SK-N-SH (cell line): Measurements from ENCODE around the gene SLC35F4. TPM values are rescaled to one million over a fixed set of nuclear protein-coding genes. Genes with fewer than 3 reads are reported as not detected.

Experiments used
- CTCF ChIA-PET: fragments of 300-600, 350-600 bp; formaldehyde crosslinking; extraction: SDS; loops from one replicate; lab custom pipeline; 2021; lab: Yijun Ruan, JAX
- POLR2A ChIA-PET: fragments of 350-600 bp; sonication (Branson Sonifier 250); formaldehyde crosslinking; extraction: SDS; loops from one replicate; lab custom pipeline; 2020; ENCODE audit warnings: antibody characterized with exemption, inconsistent platforms; lab: Yijun Ruan, JAX
- DNase-seq: peaks from one replicate; pipeline ENCODE4 v3.0.0; 2012
- H2AFZ ChIP-seq: fragments of 200-600 bp; sonication (generic); 2 replicates; pipeline ENCODE4 v1.8.1; 2016; ENCODE audit warnings: antibody characterized with exemption, mild to moderate bottlenecking, low read depth
- H3F3A ChIP-seq: fragments of 200-600 bp; sonication (generic); replicated peaks from 2 replicates; pipeline ENCODE3; 2016; ENCODE audit warnings: antibody characterized with exemption, mild to moderate bottlenecking; ENCODE audit not compliant: insufficient read depth
- H3K27ac ChIP-seq, 2 experiments: fragments of 200-500 bp in 1 of 2; fragments of 200-600 bp in 1 of 2; sonication (Bioruptor generic) in 1 of 2; sonication (generic), shearing (Covaris generic) in 1 of 2; 2 replicates each; pipeline versions ENCODE4 v1.5.1 to v1.6.1; 2014 to 2016; ENCODE audit warnings: low read depth in 2 of 2, inconsistent platforms in 1 of 2, low read length in 1 of 2, mild to moderate bottlenecking in 1 of 2, mixed read lengths in 1 of 2
- H3K27me3 ChIP-seq: fragments of 200-600 bp; sonication (generic), shearing (Covaris generic); 2 replicates; pipeline ENCODE4 v1.6.1; 2016; ENCODE audit warnings: mixed run types; ENCODE audit not compliant: insufficient read depth
- H3K36me3 ChIP-seq, 2 experiments: fragments of 200-500 bp in 1 of 2; fragments of 200-600 bp in 1 of 2; sonication (Bioruptor generic) in 1 of 2; sonication (generic) in 1 of 2; replicated peaks in 1 of 2; 2 replicates each; pipeline versions ENCODE3 to v1.5.1; 2014 to 2016; ENCODE audit warnings: low read length in 1 of 2, mild to moderate bottlenecking in 1 of 2; ENCODE audit not compliant: insufficient read depth in 2 of 2, control insufficient read depth in 1 of 2
- H3K4me1 ChIP-seq, 2 experiments: fragments of 200-500 bp in 1 of 2; fragments of 200-600 bp in 1 of 2; sonication (Bioruptor generic) in 1 of 2; sonication (generic), shearing (Covaris generic) in 1 of 2; 2 replicates each; pipeline versions ENCODE4 v1.5.1 to v1.6.1; 2014 to 2016; ENCODE audit warnings: low read depth in 1 of 2, low read length in 1 of 2, mixed run types in 1 of 2; ENCODE audit not compliant: insufficient read depth in 2 of 2, control insufficient read depth in 1 of 2
- H3K4me2 ChIP-seq: fragments of 200-600 bp; sonication (generic), shearing (Covaris generic); 2 replicates; pipeline ENCODE4 v1.6.1; 2017; ENCODE audit warnings: mixed run types
- H3K4me3 ChIP-seq, 2 experiments: fragments of 200-500 bp in 1 of 2; fragments of 200-600 bp in 1 of 2; sonication (Bioruptor generic) in 1 of 2; sonication (generic), shearing (Covaris generic) in 1 of 2; 2 replicates each; pipeline versions ENCODE4 v1.5.1 to v1.8.1; 2014 to 2016; ENCODE audit warnings: low read depth in 2 of 2, inconsistent platforms in 1 of 2, low read length in 1 of 2, mild to moderate bottlenecking in 1 of 2, mixed read lengths in 1 of 2, moderate library complexity in 1 of 2
- H3K79me2 ChIP-seq: fragments of 200-600 bp; sonication (generic); 2 replicates; pipeline ENCODE4 v1.8.1; 2017; ENCODE audit warnings: mild to moderate bottlenecking; ENCODE audit not compliant: insufficient read depth
- H3K9ac ChIP-seq: fragments of 200-600 bp; sonication (generic); 2 replicates; pipeline ENCODE4 v1.6.1; 2017; ENCODE audit warnings: mixed run types
- H3K9me2 ChIP-seq: fragments of 200-600 bp; sonication (generic); 2 replicates; pipeline ENCODE4 v1.6.1; 2017; ENCODE audit warnings: mixed run types
- H3K9me3 ChIP-seq: fragments of 200-600 bp; sonication (generic); 2 replicates; pipeline ENCODE4 v1.6.1; 2017; ENCODE audit warnings: mixed run types, mild to moderate bottlenecking, moderate library complexity
- H4K20me1 ChIP-seq: fragments of 200-600 bp; sonication (generic); 2 replicates; pipeline ENCODE4 v1.6.1; 2017; ENCODE audit warnings: mild to moderate bottlenecking, mixed run types; ENCODE audit not compliant: insufficient read depth
- EP300 ChIP-seq, 2 experiments: IDR thresholded peaks; 2 replicates each; pipeline versions ENCODE4 v1.4.0 to v1.6.1; 2012; ENCODE audit warnings: borderline replicate concordance in 1 of 2, low read depth in 1 of 2, low read length in 1 of 2
- EZH2phosphoT487 ChIP-seq: fragments of 200-600 bp; sonication (generic); IDR thresholded peaks from 2 replicates; pipeline ENCODE4 v1.6.1; 2017; ENCODE audit warnings: low read depth, mixed run types, mild to moderate bottlenecking, antibody characterized with exemption, moderate library complexity, borderline replicate concordance
- FOSL2 ChIP-seq: IDR thresholded peaks from 2 replicates; pipeline ENCODE4 v1.4.0; 2012; ENCODE audit warnings: low read depth, mild to moderate bottlenecking, moderate library complexity, borderline replicate concordance
- FOXM1 ChIP-seq: IDR thresholded peaks from 2 replicates; pipeline ENCODE4 v1.4.0; 2012; ENCODE audit warnings: low read depth, mild to moderate bottlenecking
- GABPA ChIP-seq: IDR thresholded peaks from 2 replicates; pipeline ENCODE4 v1.4.0; 2012; ENCODE audit warnings: low read depth, mild to moderate bottlenecking
- JUND ChIP-seq: IDR thresholded peaks from 2 replicates; pipeline ENCODE4 v1.4.0; 2012
- NFIC ChIP-seq: IDR thresholded peaks from 2 replicates; pipeline ENCODE4 v1.4.0; 2012; ENCODE audit warnings: borderline replicate concordance
- NRF1 ChIP-seq: IDR thresholded peaks from 2 replicates; pipeline ENCODE4 v1.6.1; 2012; ENCODE audit warnings: low read depth, mild to moderate bottlenecking, low read length
- RAD21 ChIP-seq: IDR thresholded peaks from 2 replicates; pipeline ENCODE4 v1.6.1; 2012; ENCODE audit warnings: mild to moderate bottlenecking, low read length
- RFX5 ChIP-seq: IDR thresholded peaks from 2 replicates; pipeline ENCODE4 v1.6.1; 2012; ENCODE audit warnings: mild to moderate bottlenecking, improper control_type of control experiment, low read length
- TAF1 ChIP-seq: IDR thresholded peaks from 2 replicates; pipeline ENCODE4 v1.6.1; 2012; ENCODE audit warnings: low read depth, mild to moderate bottlenecking, low read length, moderate library complexity, borderline replicate concordance
- WGBS: methylation state at CpG from one replicate; pipeline ENCODE4 v1.1.6; 2017; ENCODE audit warnings: low lambda C conversion rate; 5-methylcytosine and 5-hydroxymethylcytosine counted together
- polyA plus RNA-seq, 3 experiments: library from polyadenylated mRNA; depleted of rRNA; stranded (reverse); fragments of >200 nt; gene quantifications; 2 replicates each; pipeline ENCODE4 v1.2.3, GENCODE V29; 2012
- TF ChIP-seq, protein P1 (sequence below): fragments of 200-600 bp; sonication (generic); IDR thresholded peaks from 2 replicates; pipeline ENCODE4 v1.6.1; 2017; ENCODE audit warnings: antibody characterized with exemption, mild to moderate bottlenecking, moderate library complexity
- TF ChIP-seq, protein P2 (sequence below): IDR thresholded peaks from 2 replicates; pipeline ENCODE4 v1.4.0; 2012; ENCODE audit warnings: low read depth, borderline replicate concordance
- TF ChIP-seq, protein P3 (sequence below): IDR thresholded peaks from 2 replicates; pipeline ENCODE4 v1.4.0; 2012; ENCODE audit warnings: low read depth, borderline replicate concordance

Gene SLC35F4
- polyA plus RNA-seq, 1 of the 3 experiments (the other 2 are of a cell fraction): not detected

DNA sequence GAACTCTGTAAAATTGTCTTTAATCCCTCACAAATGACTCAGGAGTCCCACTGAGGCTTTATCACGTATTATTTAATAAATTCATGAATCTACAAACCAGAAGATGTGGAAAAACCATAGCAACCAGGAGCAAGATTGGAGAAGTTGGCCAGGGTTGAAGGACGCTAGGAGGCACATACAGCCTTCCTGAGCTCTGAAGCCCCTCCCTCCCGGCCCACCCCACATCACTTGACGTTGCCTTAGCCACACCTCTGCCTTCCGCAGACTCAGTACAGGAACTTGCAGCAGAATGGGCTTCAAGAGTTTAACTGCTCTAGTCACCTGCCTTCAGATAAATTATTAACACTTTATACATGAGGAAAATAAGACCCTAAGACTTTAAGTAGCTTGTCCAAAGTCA is 33.9 kb downstream of the SLC35F4 start:
- ChIA-PET CTCF (no interaction called here), POLR2A (no interaction called here)
- Histone ChIP-seq H3K9me2 (no peaks in the 10 kb centered on the region), H3K36me3 (no peaks in the 10 kb centered on the region), H3K9me3 (no peaks in the 10 kb centered on the region), H3K79me2 (no peaks in the 10 kb centered on the region), H3K9ac (no peak overlapping the region), H3K27ac (no peak overlapping the region), H3F3A (peaks cover 15% of the 10 kb centered on the region), H3K4me2 (no peak overlapping the region), H3K4me1 (peaks cover 0 to 25% of the 10 kb centered on the region in 2 experiments; a peak in 1 of 4 replicates), H3K27me3 (0 out of 2 replicates have a peak, but pooled peaks cover 7% of the 10 kb centered on the region), H4K20me1 (no peaks in the 10 kb centered on the region), H2AFZ (no peak overlapping the region), H3K4me3 (no peak overlapping the region)
- TF ChIP-seq NFIC: no peak
- no peak for TF ChIP-seq EP300 (IDR thresholded peaks at IDR 0.05; ENCODE audit: borderline replicate concordance in 1 of 2, low read depth in 1 of 2, low read length in 1 of 2)
- no peak for TF ChIP-seq FOXM1
- TF ChIP-seq, protein P1, sequence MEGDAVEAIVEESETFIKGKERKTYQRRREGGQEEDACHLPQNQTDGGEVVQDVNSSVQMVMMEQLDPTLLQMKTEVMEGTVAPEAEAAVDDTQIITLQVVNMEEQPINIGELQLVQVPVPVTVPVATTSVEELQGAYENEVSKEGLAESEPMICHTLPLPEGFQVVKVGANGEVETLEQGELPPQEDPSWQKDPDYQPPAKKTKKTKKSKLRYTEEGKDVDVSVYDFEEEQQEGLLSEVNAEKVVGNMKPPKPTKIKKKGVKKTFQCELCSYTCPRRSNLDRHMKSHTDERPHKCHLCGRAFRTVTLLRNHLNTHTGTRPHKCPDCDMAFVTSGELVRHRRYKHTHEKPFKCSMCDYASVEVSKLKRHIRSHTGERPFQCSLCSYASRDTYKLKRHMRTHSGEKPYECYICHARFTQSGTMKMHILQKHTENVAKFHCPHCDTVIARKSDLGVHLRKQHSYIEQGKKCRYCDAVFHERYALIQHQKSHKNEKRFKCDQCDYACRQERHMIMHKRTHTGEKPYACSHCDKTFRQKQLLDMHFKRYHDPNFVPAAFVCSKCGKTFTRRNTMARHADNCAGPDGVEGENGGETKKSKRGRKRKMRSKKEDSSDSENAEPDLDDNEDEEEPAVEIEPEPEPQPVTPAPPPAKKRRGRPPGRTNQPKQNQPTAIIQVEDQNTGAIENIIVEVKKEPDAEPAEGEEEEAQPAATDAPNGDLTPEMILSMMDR: no peak
- TF ChIP-seq, protein P2, sequence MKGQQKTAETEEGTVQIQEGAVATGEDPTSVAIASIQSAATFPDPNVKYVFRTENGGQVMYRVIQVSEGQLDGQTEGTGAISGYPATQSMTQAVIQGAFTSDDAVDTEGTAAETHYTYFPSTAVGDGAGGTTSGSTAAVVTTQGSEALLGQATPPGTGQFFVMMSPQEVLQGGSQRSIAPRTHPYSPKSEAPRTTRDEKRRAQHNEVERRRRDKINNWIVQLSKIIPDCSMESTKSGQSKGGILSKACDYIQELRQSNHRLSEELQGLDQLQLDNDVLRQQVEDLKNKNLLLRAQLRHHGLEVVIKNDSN: no peak
- no peak for TF ChIP-seq RAD21
- TF ChIP-seq TAF1: no peak
- no peak for TF ChIP-seq NRF1
- TF ChIP-seq RFX5: no peak
- TF ChIP-seq, protein P3, sequence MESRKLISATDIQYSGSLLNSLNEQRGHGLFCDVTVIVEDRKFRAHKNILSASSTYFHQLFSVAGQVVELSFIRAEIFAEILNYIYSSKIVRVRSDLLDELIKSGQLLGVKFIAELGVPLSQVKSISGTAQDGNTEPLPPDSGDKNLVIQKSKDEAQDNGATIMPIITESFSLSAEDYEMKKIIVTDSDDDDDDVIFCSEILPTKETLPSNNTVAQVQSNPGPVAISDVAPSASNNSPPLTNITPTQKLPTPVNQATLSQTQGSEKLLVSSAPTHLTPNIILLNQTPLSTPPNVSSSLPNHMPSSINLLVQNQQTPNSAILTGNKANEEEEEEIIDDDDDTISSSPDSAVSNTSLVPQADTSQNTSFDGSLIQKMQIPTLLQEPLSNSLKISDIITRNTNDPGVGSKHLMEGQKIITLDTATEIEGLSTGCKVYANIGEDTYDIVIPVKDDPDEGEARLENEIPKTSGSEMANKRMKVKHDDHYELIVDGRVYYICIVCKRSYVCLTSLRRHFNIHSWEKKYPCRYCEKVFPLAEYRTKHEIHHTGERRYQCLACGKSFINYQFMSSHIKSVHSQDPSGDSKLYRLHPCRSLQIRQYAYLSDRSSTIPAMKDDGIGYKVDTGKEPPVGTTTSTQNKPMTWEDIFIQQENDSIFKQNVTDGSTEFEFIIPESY: no peak
- no peak for TF ChIP-seq JUND
- no peak for TF ChIP-seq FOSL2
- TF ChIP-seq EZH2phosphoT487: no peak
- DNase-seq: no peak
- WGBS: 3% methylated on average over 5 of the region's 5 CpGs

DNA sequence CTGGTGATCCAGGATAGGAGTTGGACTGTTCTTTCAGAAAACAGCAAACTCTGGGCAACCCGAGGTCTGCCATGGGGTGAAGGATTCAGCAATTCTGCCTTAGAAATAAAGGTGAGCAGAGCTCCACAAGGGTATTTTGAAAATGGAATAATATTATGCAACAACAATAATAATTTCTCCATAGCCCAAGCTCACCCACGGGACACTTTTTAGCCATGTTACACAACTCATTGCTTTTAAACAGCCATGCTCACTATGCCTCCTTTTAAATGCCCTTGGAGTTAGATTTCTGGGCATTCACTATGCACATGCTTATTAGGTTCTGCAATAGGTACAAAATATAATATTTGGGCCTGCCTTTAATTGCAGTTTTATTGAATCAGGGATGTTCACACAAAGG is 37.2 kb downstream of the SLC35F4 start:
- WGBS: 4% methylated on average over 2 of the region's 2 CpGs
- no peak overlapping the region for H3K27ac ChIP-seq
- no peak for TF ChIP-seq GABPA
- TF ChIP-seq, all 33 proteins: peak for 0
- no peaks in the 10 kb centered on the region for H3K9me3 ChIP-seq
- CTCF ChIA-PET: no interaction called here
- H3K27me3 ChIP-seq: 0 out of 2 replicates have a peak, but pooled peaks cover 7% of the 10 kb centered on the region
- no peaks in the 10 kb centered on the region for H3K79me2 ChIP-seq
- H4K20me1 ChIP-seq: no peaks in the 10 kb centered on the region
- DNase-seq: no peak
- H3K4me3 ChIP-seq: no peak overlapping the region
- no peak overlapping the region for H2AFZ ChIP-seq
- no peak overlapping the region for H3K9ac ChIP-seq
- peaks cover 12% of the 10 kb centered on the region for H3F3A ChIP-seq
- no peak overlapping the region for H3K4me2 ChIP-seq
- peaks cover 0 to 17% of the 10 kb centered on the region in 2 experiments; a peak in 1 of 4 replicates for H3K4me1 ChIP-seq
- no peaks in the 10 kb centered on the region for H3K9me2 ChIP-seq
- POLR2A ChIA-PET: no interaction called here
- H3K36me3 ChIP-seq: no peaks in the 10 kb centered on the region
